ENCODE results near the gene P2RY12.
"Not testable (repeated sequence)": the region's sequence is repeated elsewhere in the genome, so short reads cannot be mapped to it uniquely, and the experiment has no call there.

The P2RY12 gene

DNA sequence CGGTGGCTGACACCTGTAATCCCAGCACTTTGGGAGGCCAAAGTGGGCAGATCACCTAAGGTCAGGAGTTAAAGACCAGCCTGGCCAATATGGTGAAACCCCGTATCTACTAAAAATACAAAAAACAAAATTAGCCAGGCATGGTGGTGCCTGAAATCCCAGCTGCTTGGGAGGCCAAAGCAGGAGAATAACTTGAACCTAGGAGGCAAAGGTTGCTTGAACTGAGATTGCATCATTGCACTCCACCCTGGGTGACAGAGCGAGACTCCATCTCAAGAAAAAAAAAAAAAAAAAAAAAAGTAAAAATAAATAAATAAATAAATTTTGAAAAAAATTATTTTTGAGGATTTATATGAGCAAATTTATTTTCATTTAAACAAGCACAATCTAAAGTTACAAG is 7.6 kb upstream of the P2RY12 start:
- DNase-seq: not testable (repeated sequence)

DNA sequence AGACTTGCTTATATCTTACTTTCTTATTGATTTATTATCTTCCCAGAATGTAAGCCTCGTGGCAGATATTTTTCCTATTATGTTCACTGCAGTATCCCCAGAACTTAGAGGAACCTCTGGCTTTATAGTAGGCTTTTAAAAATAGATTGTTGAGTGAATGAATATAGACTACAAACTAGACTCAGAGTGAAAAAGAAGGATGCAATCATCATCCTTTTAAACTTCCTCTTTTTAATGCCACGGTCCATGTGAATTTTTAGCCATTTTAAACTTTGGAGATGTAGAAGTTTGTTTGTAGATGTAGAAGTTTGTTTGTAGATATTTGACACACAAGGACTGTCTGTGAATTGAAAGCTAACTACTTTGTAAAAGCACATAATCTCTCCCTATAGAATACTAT is 7.2 kb upstream of the P2RY12 start:
- DNase-seq: no peak

DNA sequence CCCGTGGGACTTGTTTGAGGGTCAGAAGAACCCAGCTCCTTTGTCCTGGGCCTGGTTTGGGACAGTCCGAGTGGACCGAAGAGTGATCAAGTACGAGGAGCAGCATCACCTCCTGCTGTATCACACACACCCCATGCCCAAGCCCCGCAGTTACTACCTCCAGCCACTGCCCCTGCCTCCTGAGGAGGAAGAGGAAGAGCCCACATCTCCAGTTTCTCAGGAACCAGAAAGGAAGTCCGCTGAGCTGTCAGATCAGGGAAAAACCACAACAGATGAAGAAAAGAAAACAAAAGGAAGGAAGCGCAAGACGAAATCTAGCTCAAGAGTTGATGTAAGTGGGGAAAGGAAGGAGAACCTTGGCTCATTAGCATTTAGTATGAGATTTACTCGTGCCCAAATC is 3.3 kb upstream of the P2RY12 start:
- no peak for DNase-seq

DNA sequence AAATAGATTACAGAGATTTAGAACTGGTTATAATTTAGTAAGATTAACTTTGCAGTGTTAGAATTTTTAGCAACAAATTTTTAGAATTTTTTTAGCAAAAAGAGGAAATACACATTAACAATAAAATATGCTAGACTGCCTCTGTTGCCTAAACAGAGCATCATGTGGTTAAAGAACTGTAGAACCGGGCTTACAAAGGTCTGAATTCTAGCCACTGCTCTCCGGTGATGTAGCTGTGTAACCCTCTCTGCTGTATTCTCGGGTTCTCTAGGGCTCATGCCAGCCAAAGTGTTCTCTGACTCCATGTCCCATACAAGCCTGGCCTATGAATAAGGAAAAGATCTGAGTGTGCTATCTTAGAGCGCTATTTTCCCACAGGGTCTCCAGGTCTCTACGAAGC is 2.9 kb upstream of the P2RY12 start:
- no peak for DNase-seq

DNA sequence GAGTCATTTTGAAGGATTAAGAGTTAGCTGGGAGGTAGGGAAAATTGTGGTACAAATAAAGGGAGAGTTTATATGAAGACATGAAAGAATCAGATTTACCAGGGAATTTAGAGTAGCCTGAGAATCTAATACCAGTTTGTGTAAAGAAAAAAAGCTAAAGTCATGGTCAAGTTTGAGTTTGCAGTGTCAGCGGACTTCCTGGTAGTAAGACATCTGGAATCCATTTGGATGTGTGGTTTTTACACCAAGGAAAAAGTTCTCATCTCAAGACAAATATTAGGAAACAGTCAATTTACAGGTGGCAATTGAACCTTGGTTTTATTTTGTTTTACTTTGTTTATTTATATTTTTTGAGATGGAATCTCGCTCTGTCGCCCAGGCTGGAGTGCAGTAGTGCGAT is 1.5 kb upstream of the P2RY12 start:
- no peak for DNase-seq

DNA sequence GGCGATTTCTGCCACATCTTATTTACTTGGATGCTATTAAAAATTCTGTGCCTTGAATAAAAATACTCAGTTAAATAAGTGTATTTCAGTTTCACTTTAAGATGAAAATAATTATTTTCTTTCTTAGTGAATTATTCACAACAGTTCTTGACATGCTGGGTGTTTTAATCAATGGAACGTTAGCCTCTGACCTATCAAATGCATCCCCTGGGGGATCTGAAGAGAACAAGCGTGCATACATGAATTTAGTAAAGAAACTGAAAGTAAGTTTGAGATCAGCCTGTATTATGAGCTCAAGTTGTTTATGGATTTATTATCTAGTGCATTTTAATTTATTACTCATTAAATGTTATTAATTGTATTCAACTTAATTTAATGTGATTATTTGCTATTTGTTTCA is 597 bp downstream of the P2RY12 start:
- no peak for DNase-seq

DNA sequence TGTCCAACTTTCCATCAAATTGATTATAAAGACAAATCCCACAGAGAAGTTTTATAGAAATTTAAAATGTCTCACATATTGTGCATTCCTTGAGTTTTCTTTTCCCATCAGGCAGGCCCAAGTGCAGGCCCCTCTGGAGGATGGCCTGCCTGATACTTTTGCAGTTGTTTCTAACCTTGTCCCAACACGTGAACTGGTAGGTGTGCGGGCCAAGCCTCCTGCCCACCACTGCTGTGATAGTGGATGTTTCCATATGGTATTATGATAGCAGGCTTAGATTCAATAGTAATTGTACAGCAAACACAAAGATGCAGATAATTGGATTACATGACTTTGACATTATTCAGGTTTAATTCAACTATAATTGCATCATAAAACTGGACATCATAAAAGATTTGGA is 1.4 kb downstream of the P2RY12 start:
- DNase-seq: no peak

DNA sequence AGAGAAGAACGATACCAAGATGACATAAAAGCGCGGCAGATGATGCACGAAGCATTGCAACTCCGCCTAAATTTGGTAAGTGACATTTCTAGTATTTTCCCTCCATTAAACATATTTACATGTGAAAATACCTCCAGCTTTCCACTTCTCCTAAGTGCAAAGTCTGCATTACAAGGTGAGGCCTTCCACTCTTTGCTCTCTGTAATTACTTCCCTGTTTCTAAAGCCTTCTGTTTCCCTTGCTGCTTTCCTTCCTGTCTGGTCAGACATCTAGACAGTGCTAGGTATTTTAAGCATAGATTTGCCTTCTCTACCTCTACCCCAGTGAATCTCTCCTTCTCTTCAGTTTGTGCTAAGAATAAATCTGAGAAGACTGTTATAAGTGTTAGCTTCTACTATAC is 1.9 kb downstream of the P2RY12 start:
- no peak for DNase-seq

DNA sequence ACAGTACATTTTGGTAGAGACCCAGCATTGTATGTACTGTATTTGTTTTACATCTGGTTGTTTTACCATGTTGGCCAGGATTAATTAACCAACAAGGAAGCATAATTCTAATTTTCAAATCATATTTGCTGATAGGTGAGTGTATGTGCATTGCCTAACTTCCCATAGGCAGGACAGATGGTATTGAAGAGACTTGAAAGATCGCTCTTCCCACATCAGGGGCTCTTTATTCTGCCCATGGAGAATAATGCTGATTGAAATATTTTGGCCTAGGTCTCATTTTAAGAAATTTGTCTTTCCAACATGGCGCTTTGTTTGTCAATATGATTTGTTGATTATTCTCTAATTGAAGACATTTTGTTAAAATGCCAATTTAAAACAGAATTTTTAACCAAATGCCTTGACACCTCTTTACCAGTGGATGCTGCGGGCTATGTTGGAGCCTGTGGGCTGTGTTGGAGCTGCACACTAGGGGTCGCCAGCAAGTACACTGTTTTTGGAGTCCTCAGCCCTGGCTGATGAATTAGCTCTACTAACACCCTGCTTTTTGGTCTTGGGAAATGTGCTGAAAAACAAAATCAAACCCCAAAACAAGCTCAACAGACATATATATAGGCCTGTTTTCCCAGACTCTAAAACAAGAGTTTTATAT is 5.3 kb downstream of the P2RY12 start:
- DNase-seq: no peak

DNA sequence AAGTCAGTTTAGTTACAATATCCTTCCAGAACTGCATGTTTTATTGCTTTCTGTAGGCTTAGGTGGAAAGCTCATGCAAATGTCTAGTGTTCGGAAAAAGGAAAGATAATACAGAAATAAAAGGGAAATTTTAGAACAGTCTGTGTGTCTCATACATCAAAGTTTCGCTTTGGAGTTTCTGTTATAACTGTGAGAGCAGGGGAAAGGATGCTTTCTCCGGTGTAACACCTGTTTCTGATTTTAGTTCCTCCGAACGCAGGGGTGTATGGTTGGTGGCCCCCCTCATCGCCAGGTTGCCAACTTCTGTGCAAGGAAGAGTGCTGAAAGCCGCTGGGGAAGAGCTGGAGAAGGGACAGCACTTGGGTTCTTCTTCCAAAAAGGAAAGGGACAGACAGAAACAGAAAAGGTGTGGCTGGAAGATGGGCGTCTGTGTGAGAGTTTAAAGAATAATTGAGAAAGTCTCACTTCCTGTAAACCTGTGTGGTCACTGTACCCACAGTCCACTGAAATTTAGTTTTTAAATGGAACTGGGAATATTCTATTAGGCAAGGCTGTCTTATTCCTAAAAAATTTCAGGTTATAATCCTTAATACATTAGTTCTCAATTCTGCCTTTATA is 6.7 kb downstream of the P2RY12 start:
- DNase-seq: no peak

DNA sequence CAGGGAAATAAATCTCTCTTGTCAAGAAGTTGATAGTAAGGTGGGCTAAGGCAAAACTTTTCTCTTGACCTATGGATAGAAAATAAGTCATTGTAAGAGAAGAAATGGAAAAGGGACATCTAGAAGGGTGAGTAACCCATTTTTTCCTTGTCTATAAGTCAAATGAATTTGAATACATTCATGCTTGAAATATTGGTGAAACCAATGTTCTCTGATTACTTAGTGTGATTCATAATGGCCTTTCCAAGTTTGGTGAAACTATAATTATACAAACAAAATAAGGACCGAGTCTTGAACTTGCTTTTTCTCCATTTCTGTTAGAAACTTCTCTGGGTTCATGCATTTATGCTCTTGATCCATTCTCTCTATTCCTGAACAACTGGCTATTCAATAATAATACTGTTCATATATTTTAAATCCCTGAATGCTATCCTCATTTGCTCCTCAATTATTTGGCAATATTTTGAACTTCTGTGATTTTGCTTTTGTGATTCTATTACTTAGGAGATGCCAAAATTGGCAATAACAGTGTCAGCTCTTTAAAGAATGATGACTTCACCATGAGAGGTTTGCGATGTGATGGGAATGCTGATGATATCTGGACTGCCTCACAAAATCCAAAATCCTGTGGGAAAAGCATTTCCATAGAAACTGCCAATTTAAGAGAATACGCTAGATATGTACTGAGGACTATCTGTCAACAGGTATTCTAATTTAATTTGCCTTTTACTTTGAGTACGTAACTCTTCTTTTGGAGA is 12.3 kb downstream of the P2RY12 start:
- no peak for DNase-seq

DNA sequence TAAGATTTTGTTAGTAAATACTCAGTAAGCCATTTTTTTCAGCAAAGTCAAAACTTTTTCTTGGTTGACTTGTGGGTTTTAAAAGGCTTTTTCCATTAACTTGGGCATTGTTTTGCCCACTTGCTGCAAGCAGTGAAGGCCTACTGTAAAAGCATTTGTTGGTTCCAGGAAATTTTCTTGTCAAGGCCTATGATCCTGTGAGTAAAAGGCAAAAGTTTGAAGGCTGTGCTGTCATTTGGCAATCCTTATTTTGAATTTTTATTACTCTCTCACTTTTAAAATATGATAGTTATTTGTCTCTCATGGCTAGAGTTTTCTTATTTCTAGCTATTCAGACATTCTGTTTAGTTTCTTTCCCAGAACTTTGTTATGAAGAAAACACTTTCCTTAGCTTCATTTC is 13.0 kb downstream of the P2RY12 start:
- DNase-seq: no peak

DNA sequence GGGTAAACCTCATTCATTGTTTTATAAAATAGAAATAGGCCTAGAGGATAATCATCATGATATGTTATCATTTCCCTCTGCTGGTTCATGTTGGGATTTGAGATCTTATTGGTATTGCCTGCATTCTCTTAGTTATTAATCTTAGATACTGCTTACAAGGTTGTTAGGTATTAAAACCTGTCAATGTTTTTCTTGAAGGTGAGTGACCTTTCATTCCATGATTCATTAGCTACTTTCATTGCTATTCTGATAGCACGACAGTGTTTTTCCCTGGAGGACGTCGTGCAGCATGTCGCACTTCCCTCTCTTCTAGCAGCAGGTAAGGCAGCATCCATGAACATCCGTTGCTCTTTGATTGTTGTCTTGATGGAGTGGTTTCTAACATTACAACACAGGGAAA is 17.1 kb downstream of the P2RY12 start:
- DNase-seq: no peak

DNA sequence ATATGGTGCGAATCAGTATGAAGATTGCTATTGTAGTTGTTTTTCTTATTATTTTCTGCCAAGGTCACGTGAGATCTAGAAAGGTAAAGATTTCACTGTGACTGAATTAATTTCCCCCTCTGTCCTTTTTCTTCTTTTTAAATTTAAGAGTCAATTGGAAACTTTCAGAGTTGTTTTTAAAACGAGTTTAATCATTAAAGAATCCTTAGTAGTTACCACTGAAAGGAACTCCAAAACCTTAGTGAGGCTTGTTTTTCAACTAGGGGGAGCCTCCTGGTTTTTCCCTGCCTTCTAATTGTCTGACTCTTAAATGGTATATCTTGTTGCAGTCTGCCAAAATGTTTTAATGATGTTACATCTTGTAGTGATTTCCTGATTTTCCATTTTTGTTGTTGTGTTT is 17.6 kb downstream of the P2RY12 start:
- no peak for DNase-seq

DNA sequence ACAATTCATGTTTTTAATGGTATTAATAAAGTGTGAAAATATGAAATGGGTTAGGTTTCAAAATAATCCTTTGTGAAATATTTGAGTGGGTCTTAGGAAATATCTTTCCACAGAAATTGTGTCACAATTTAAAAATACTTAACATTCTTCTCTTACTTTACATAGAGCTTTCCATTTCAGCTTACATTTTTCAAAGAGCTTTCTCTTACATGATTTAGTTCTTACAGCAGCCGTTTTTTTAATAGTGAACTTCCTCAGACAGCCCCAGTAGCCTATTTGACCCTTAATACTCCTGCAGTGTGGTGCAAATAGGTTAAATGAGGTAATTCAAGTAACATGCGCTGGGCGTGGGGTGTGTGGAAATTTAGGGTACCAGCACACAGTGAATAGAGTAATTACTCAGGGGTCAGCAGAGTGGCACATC is 21.8 kb downstream of the P2RY12 start:
- no peak for DNase-seq

DNA sequence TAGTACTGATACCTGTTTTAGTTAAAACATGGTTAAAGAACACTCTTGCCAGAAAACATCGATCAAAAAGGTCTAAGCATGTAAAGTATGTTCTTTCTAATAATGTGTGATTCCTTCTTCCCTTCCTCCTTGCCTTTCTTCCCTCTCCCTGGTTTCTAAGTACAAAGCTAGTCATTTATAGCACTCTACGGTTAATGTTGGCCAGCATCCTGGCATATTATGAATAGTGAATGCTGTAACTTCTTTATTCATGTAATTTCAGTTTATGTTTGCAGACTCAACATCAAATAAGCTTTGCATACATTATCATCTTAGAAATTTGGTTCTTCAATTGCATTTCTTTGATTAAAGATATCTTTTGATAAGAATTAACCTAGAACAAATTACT is 27.1 kb downstream of the P2RY12 start:
- DNase-seq: no peak

DNA sequence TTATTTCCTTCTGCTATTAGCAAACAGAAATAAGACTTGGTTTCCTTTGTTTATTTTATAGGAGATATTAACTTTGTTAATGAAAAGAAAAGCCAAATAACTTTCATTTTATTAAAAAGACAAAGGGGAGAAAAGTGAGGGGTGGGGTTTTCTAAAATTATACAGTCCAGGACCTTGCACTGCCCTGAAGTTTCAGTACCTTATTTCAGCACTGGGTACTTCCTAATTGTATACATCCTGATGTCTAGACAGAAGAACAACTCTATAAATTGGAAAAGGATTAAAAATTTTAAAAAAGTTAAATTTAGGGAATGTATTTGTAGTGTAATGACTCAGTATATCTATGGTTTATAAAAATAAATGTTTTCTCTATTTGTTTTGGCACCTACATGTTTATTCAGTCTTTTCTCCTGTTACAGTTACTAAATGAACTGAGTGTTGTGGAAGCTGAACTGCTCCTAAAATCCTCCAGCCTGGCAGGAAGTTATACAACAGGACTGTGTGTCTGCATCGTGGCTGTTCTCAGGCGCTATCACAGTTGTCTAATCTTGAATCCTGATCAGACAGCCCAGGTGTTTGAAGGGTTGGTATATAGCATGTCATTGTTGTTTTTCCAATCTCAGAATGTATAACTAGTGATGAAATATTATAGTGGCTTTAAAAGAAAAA is 27.6 kb downstream of the P2RY12 start:
- DNase-seq: no peak

DNA sequence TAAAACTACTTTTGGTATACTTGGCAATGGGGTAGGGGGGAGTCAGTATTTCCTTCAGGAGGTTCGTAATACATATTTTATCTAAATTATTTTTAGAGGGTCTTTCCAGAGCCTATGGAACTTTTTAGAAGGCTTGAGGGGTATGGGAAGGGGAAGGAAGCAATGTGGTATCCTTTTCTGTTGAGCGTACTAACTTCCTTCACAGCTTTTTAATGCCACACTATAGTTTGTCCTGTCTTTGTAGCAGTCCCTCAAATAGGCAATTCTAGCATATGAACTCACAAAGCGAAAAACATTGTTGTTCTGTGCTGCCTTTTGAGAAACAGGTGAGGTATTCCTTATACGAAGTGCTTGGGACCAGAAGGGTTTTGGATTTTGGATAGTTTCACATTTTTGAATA is 32.9 kb downstream of the P2RY12 start:
- DNase-seq: no peak

DNA sequence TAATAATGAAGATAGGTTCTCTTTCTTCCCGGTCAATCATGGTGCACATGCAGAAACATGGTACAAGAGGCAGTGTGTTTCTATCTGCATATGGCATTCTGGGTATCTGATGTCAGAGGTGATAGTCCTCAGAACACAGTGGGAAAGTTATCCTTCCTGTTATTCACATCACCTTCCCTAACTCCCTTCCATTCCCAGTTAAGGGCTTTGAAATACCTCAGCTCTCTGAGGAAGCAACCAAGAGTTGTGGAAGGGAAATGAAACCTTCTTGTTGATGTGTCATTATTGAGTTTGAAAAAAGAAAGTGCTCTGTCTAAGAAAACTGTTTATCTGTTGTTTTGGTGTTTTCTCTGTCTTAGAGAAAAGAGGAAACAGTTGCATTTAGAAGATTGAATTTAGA is 33.3 kb downstream of the P2RY12 start:
- DNase-seq: no peak

DNA sequence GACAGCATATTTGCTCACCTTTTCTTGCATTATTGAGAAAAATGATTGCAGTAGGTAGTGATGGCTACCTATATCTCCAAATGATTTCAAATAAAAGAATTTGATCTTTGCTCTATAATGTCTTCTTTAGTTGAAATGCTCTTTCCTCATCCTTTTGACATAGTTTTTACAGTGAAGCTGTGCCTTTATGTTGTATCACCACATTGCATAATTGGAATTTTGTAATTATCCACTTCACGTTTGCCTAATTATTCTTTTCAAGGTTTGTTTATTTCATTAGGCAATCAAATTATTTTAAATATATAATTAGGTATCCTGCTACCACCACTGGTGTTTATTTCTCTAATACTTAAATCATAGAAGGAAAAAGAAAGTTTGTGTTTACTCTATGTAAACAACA is 33.9 kb downstream of the P2RY12 start:
- DNase-seq: no peak

DNA sequence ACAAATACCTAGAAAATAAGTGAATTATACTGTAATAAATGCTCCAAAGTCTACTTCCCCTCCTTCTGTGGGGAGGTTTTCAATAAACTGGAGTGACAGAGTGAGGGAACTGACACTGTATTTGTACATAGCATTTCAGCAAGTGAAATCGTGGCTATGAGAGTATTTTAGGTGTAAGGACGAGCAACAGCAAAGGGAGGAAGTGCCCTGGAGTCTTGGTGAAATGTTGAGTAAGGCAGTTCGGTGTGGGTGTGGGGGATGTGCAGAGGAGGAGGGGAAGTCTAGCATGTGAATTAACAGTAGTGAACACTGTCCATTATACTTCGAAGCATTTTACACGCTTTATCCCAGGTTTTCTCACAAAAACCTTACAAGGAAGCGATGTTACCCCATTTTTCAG is 37.1 kb downstream of the P2RY12 start:
- no peak for DNase-seq

DNA sequence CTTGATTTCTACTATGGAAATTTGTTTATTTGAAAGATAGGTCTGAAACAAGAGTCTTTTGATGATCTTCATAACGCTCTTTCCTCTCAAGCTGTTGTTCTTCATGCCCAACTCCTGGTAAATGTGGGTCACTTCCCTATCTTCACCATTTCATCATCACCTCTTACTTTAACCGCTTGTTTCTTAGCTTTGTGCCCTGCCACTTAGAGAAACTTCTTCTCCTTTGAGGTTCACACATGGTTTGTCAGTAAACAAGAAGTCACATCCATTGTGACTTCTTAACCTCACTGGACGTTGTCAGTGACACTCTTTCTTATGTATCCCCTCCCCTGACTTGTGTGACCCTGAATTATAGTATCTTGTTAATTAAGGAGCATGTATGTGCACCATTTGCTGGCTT is 38.3 kb downstream of the P2RY12 start:
- DNase-seq: no peak

DNA sequence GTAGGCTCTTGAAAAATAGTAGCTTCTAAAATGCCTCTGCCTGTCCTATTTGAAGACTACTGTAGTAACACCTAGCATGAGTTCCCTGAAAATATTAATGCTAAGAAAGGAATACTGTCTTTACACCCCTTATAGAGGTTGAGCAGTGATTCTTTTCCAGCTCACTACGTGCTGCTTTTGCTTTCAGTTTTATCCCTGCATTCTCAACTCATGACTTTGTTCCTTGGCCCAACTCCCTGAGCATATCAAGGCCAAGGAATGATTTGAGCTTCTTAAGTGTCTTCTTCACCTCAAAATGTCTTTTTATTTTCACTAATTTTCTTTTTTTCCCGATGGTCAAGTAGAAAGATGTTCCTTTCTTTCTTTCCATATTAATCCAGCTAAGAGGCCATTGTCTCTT is 38.7 kb downstream of the P2RY12 start:
- DNase-seq: no peak

DNA sequence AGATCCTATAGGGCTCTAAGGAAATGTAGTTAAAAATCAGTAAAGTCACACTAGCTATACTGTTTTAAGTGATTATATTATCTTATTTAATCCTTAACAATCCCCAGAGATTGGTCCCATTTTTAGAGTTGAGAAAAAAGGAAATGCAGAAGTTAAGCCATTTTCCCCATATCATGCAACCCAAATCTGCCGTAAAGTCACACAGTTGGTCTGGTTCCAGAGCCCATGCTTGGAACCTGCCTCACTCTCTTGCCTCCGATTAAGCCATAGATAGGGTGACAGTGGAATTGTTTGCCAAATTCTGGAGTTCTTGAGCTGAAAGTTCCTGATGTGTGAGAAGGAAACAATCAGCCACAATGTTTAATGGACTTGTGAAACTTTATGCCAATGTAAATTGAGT is 52.9 kb downstream of the P2RY12 start:
- no peak for DNase-seq

Data from DMS79 (cell line).